Measurements from ENCODE around the gene DNAJA3.

DNAJA3 gene

DNA sequence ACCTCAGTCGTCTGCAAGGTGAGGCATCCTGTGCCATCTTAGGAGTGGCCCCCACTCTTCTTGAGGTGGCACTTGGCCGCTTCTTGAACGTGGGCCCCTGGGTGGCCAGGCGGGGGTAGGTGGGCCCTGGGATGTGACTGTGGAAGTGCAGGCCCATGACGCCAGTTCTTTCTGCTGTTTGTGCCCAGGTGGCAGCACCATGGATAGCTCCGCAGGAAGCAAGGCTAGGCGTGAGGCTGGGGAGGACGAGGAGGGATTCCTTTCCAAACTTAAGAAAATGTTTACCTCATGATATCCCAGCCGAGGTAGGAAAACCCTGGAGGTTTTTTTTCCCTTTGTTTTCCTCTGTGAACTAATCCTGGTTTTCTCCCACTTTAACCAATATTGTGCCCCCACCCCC, 29.0 kb downstream of the DNAJA3 start:
- no peak overlapping the region for H3K4me3 ChIP-seq (ENCODE audit: low read depth in 1 of 2, low read length in 1 of 2)
- TF ChIP-seq, protein P1, sequence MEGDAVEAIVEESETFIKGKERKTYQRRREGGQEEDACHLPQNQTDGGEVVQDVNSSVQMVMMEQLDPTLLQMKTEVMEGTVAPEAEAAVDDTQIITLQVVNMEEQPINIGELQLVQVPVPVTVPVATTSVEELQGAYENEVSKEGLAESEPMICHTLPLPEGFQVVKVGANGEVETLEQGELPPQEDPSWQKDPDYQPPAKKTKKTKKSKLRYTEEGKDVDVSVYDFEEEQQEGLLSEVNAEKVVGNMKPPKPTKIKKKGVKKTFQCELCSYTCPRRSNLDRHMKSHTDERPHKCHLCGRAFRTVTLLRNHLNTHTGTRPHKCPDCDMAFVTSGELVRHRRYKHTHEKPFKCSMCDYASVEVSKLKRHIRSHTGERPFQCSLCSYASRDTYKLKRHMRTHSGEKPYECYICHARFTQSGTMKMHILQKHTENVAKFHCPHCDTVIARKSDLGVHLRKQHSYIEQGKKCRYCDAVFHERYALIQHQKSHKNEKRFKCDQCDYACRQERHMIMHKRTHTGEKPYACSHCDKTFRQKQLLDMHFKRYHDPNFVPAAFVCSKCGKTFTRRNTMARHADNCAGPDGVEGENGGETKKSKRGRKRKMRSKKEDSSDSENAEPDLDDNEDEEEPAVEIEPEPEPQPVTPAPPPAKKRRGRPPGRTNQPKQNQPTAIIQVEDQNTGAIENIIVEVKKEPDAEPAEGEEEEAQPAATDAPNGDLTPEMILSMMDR (IDR thresholded peaks at IDR 0.05) = no peak

DNA sequence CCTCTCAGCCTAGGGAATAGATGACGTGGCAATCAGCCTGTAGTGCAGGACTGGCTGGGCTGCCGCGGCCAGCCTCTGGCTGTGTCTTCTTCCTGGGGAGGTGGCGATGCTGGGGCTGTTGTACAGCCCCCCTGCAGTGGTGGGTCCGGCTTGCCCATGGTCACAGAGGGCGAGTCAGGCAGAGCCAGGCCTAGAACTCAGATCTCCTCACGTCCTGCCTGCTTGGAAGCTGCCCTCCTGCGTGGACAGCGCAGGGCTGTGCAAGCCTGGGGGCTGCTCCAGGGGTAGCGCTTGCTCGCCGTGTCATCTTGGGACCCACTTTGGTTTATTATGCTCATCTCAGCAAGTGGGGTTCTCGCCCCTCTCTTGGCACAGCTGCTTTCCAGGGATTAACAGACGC, 29.4 kb downstream of the DNAJA3 start:
- H3K4me3 ChIP-seq (ENCODE audit: low read depth in 1 of 2, low read length in 1 of 2) = no peak overlapping the region
- TF ChIP-seq, protein P1 (IDR thresholded peaks at IDR 0.05) = no peak
- H3K4me1 ChIP-seq (ENCODE audit: control insufficient read depth in 1 of 2, insufficient read depth in 1 of 2, low read depth in 1 of 2, low read length in 1 of 2) = peaks cover 5 to 17% of the 10 kb centered on the region in 2 experiments
- peaks cover 19% of the 10 kb centered on the region for H3K36me3 ChIP-seq
- no peak overlapping the region for H3K27ac ChIP-seq
- no peaks in the 10 kb centered on the region for H3K27me3 ChIP-seq
- no peaks in the 10 kb centered on the region for H3K9me3 ChIP-seq

More for the DNA sequence above, 29.0 kb downstream of the DNAJA3 start:
- Histone ChIP-seq H3K36me3 (peaks cover 22% of the 10 kb centered on the region), H3K9me3 (no peaks in the 10 kb centered on the region), H3K27me3 (no peaks in the 10 kb centered on the region), H3K27ac (no peak overlapping the region), H3K4me1 (ENCODE audit: control insufficient read depth in 1 of 2, insufficient read depth in 1 of 2, low read depth in 1 of 2, low read length in 1 of 2) (peaks cover 5 to 12% of the 10 kb centered on the region in 2 experiments)

DNA sequence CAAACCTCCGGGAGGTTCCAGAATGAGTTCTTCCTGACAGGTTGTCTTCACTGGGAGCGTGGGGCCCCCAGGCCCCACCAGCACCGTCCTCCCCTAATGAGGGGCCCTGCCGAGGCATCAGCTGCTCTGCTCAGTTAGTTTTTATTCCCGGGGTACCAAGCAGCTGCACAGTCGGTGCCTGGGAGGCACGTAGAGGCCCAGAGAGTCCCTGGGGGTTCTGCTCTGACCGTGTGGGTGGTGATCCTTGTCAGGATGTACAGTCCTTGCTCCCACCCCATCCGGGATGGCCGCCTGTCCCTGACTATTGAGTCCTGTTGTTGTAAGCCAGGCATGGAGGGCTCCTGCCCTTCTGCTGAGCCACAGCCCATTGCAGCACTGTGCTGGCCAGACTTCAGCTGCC, 30.3 kb downstream of the DNAJA3 start:
- Histone ChIP-seq H3K36me3 (peaks cover 10% of the 10 kb centered on the region), H3K27me3 (no peaks in the 10 kb centered on the region), H3K27ac (no peak overlapping the region), H3K9me3 (no peaks in the 10 kb centered on the region), H3K4me1 (ENCODE audit: control insufficient read depth in 1 of 2, insufficient read depth in 1 of 2, low read depth in 1 of 2, low read length in 1 of 2) (peaks cover 5 to 17% of the 10 kb centered on the region in 2 experiments), H3K4me3 (ENCODE audit: low read depth in 1 of 2, low read length in 1 of 2) (no peak overlapping the region)
- TF ChIP-seq, protein P1 (IDR thresholded peaks at IDR 0.05) = no peak

DNA sequence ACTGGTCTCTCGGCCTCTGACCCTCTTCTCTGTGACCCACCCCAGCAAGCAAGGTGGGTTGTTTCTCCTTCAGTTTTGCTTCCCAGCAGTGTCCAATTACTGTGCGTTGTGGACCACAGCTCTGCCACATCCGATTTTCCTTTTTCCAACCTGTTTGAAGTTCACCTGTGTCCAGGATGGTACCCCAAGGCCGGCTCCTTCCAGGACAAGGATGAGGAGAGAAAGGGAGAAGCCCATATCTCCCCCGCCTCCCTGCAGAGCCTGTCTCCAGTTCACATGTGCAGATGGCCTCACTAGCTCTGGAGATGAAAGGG, 35.2 kb downstream of the DNAJA3 start:
- Histone ChIP-seq H3K36me3 (peaks cover 36% of the 10 kb centered on the region), H3K4me1 (ENCODE audit: control insufficient read depth in 1 of 2, insufficient read depth in 1 of 2, low read depth in 1 of 2, low read length in 1 of 2) (peaks cover 5 to 17% of the 10 kb centered on the region in 2 experiments), H3K4me3 (ENCODE audit: low read depth in 1 of 2, low read length in 1 of 2) (no peak overlapping the region), H3K9me3 (no peaks in the 10 kb centered on the region), H3K27me3 (no peaks in the 10 kb centered on the region), H3K27ac (no peak overlapping the region)
- TF ChIP-seq, protein P1 (IDR thresholded peaks at IDR 0.05) = no peak

DNA sequence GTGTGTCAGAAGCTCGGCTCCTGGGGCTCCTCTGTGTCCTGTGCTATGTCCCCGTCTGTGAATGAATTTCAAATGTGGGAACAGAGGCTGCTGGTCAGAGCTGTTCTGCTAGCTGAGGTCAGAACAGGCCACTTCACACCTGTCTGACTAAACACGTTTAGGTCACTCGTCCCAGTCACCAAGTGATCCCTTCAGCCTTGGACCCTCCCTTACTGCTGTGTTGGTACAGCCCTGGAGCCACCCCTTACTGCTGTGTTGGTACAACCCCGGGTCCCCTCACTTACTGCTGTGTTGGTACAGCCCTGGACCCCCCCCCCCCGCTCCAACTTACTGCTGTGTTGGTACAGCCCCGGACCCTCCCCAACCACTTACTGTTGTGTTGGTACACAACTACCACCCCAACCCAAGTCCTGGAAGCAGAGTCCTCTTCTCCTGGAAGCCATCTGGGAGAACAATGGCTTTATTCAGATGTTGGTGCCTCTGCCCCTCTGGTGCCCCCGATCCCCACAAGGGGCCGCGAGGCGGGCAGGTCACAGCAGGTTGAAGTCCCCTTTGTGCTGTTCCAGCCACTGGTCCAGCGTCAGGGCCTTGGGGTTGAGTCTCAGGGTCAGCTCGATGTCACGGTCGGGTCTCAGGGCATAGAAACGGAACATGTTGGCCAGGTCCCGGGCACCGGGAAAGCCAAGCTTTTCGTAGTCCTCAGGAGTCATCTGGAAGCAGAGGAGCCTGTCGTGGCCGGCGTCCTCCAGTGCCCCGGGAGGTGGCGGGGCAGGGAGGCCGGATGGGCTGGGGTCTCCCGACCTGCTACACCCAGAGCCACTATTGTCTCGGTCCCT, 35.8 kb downstream of the DNAJA3 start:
- Histone ChIP-seq H3K9me3 (no peaks in the 10 kb centered on the region), H3K4me1 (ENCODE audit: control insufficient read depth in 1 of 2, insufficient read depth in 1 of 2, low read depth in 1 of 2, low read length in 1 of 2) (peaks cover 5 to 17% of the 10 kb centered on the region in 2 experiments), H3K36me3 (peaks cover 38% of the 10 kb centered on the region), H3K27me3 (no peaks in the 10 kb centered on the region), H3K27ac (no peak overlapping the region), H3K4me3 (ENCODE audit: low read depth in 1 of 2, low read length in 1 of 2) (no peak overlapping the region)
- TF ChIP-seq, protein P1 (IDR thresholded peaks at IDR 0.05) = no peak
